Measurements from ENCODE around the gene NOL4L.

NOL4L gene

GRCh38 chr20:32483351-32484224, 101.5 kb downstream of the NOL4L start:
- DNase-seq: peak; percentile 72
- peak; percentile 37 for ATAC-seq

- peak; percentile 46 for DNase-seq
- ATAC-seq: no peak
Observed at GRCh38 chr20:32482442-32483261, 102.5 kb downstream of the NOL4L start.

GRCh38 chr20:32482143-32482441, 103.0 kb downstream of the NOL4L start:
- ATAC-seq (no peak), DNase-seq (no peak)

GRCh38 chr20:32481311-32482142, 103.6 kb downstream of the NOL4L start:
- ATAC-seq (no peak), DNase-seq (no peak)

GRCh38 chr20:32480371-32481241, 104.5 kb downstream of the NOL4L start:
- DNase-seq (no peak), ATAC-seq (no peak)

GRCh38 chr20:32479697-32480171, 105.4 kb downstream of the NOL4L start:
- ATAC-seq (no peak), DNase-seq (no peak)

GRCh38 chr20:32479012-32479411, 106.1 kb downstream of the NOL4L start:
- ATAC-seq: no peak
- no peak for DNase-seq

- ATAC-seq: no peak
Observed at GRCh38 chr20:32478576-32478975, 106.6 kb downstream of the NOL4L start.

GRCh38 chr20:32477594-32478512, 107.3 kb downstream of the NOL4L start:
- ATAC-seq (no peak), DNase-seq (no peak)

More at GRCh38 chr20:32478576-32478975, 106.6 kb downstream of the NOL4L start:
- DNase-seq: no peak

- ATAC-seq (no peak), DNase-seq (no peak)
Observed at GRCh38 chr20:32476684-32477593, 108.2 kb downstream of the NOL4L start.

- peak; percentile 24 for DNase-seq
- ATAC-seq: no peak
Observed at GRCh38 chr20:32474967-32475811, 109.9 kb downstream of the NOL4L start.

GRCh38 chr20:32474717-32474966, 110.5 kb downstream of the NOL4L start:
- ATAC-seq (no peak), DNase-seq (no peak)

GRCh38 chr20:32474009-32474716, 111.0 kb downstream of the NOL4L start:
- no peak for ATAC-seq
- no peak for DNase-seq

- DNase-seq (no peak), ATAC-seq (no peak)
Observed at GRCh38 chr20:32473231-32474008, 111.7 kb downstream of the NOL4L start.

- no peak for ATAC-seq
- no peak for DNase-seq
Observed at GRCh38 chr20:32472581-32473207, 112.4 kb downstream of the NOL4L start.

GRCh38 chr20:32470940-32471339, 114.2 kb downstream of the NOL4L start:
- no peak for ATAC-seq
- DNase-seq: no peak

All from stimulated activated naive CD8-positive, alpha-beta T cell treated with anti-CD3 and anti-CD28 coated beads, Interleukin-15, Interleukin-2, amounts not matched to agents 100 U/mL and 50 U/mL, for 24 hours (primary cell).